GM13977 (cell line): ENCODE results near the gene KIF5A.
"Not testable (repeated sequence)": the region's sequence is repeated elsewhere in the genome, so short reads cannot be mapped to it uniquely, and the experiment has no call there.

Source experiments
- DNase-seq: peaks from one replicate; pipeline ENCODE4 v3.0.0; 2012; ENCODE audit warnings: low spot score
- CTCF ChIP-seq: IDR thresholded peaks from 2 replicates; pipeline ENCODE4 v1.5.1; 2012; ENCODE audit warnings: mild to moderate bottlenecking, control low read depth; ENCODE audit not compliant: insufficient read depth; ENCODE audit errors: extremely low read depth, missing control alignments
- in situ Hi-C: fragments of 300-500 bp; cut with MboI; formaldehyde crosslinking; loops from one replicate; pipeline ENCODE4 v1.12.0; 2022; ENCODE audit warnings: low sequenced_read_pairs, low pct_unique_long_range_greater_than_20kb, mixed read lengths, inconsistent platforms; ENCODE audit not compliant: unreplicated experiment

KIF5A gene

GRCh38 chr12:57549909-57550640 lies at the start of gene KIF5A:
Gene KIF5A, plus strand, starts transcription at chr12:57550044. Its CDS starts 228 bp downstream, at chr12:57550272.
- DNase-seq: peak; percentile 72
- peak; percentile 32 for TF ChIP-seq CTCF
- in situ Hi-C loops: no loop called here

- no peak for TF ChIP-seq CTCF
- DNase-seq: no peak
- in situ Hi-C loops: no loop called here
Observed at GRCh38 chr12:57500213-57500612, 49.6 kb upstream of the KIF5A start.

- in situ Hi-C loops, DNase-seq: not testable (repeated sequence)
Observed at GRCh38 chr12:57502311-57502969, 47.4 kb upstream of the KIF5A start.

GRCh38 chr12:57506541-57506940 lies 43.3 kb upstream of the KIF5A start:
- in situ Hi-C loops, DNase-seq: not testable (repeated sequence)

GRCh38 chr12:57507796-57508195 lies 42.0 kb upstream of the KIF5A start:
- DNase-seq, in situ Hi-C loops: not testable (repeated sequence)

- no peak for DNase-seq
Observed at GRCh38 chr12:57511161-57511560, 38.7 kb upstream of the KIF5A start.

DNA sequence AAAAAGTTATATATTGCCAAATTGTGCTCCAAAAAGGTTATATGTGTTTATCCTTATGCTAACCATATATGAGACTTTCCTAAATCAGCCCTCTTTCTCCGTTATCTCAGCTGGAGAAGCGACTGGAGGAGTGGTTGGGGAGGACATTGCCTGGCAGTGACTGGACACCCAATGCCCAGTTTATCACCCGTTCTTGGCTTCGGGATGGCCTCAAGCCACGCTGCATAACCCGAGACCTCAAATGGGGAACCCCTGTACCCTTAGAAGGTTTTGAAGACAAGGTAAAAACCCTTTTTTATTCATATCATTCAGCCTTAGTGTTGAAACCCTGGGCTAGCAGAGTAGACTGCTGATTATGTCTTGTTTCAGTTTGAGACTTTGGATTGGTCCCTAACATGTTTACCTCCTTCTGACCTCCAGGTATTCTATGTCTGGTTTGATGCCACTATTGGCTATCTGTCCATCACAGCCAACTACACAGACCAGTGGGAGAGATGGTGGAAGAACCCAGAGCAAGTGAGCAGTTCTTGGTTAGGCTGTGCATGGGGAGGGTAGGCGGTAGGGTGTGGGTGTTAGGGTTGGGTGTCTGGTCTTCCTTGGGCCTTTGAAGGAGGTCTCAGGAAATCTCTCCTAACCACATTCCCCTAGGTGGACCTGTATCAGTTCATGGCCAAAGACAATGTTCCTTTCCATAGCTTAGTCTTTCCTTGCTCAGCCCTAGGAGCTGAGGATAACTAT lies 38.1 kb upstream of the KIF5A start:
- no peak for DNase-seq
- no peak for TF ChIP-seq CTCF
- in situ Hi-C loops: no loop called here

More at GRCh38 chr12:57511161-57511560, 38.7 kb upstream of the KIF5A start:
- TF ChIP-seq CTCF: no peak
- in situ Hi-C loops: no loop called here

- no peak for DNase-seq
- TF ChIP-seq CTCF: no peak
- in situ Hi-C loops: no loop called here
Observed at GRCh38 chr12:57512665-57513064, 37.2 kb upstream of the KIF5A start.
